H9 (cell line): ENCODE results near the gene CERS6. TPM values are rescaled to one million over a fixed set of nuclear protein-coding genes. Genes with fewer than 3 reads are reported as not detected.
A peak's percentile ranks its signal among the peaks of the same experiment; 100 is the strongest.

Experiments used
- DNase-seq: peaks from one replicate; pipeline ENCODE4 v3.0.0-alpha.2; 2017
- H2AFZ ChIP-seq: one replicate; pipeline ENCODE4 v1.6.1; 2013; ENCODE audit warnings: mild to moderate bottlenecking, low read length, control low read depth, moderate library complexity
- H2AK5ac ChIP-seq: 2 replicates; pipeline ENCODE4 v1.6.1; 2013; ENCODE audit warnings: low read length, control low read depth, mixed read lengths; ENCODE audit not compliant: insufficient read length
- H2BK120ac ChIP-seq: one replicate; pipeline ENCODE4 v1.6.1; 2013; ENCODE audit warnings: low read depth, mild to moderate bottlenecking, low read length, control low read depth, inconsistent platforms; ENCODE audit not compliant: poor library complexity, severe bottlenecking
- H2BK12ac ChIP-seq: 2 replicates; pipeline ENCODE4 v1.6.1; 2013; ENCODE audit warnings: low read length, control low read depth, mixed read lengths, low read depth; ENCODE audit not compliant: insufficient read length
- H2BK15ac ChIP-seq: 2 replicates; pipeline ENCODE4 v1.6.1; 2013; ENCODE audit warnings: low read depth, low read length, control low read depth
- H2BK20ac ChIP-seq: one replicate; pipeline ENCODE4 v1.6.1; 2013; ENCODE audit warnings: low read depth, mild to moderate bottlenecking, low read length, control low read depth, inconsistent platforms; ENCODE audit not compliant: poor library complexity, severe bottlenecking
- H2BK5ac ChIP-seq: 2 replicates; pipeline ENCODE4 v1.6.1; 2013; ENCODE audit warnings: low read length, control low read depth, mixed read lengths; ENCODE audit not compliant: insufficient read length
- H3K14ac ChIP-seq: 2 replicates; pipeline ENCODE4 v1.6.1; 2013; ENCODE audit warnings: low read length, control low read depth; ENCODE audit not compliant: insufficient read depth
- H3K18ac ChIP-seq: 2 replicates; pipeline ENCODE4 v1.6.1; 2013; ENCODE audit warnings: low read depth, mild to moderate bottlenecking, mixed read lengths, low read length, control low read depth; ENCODE audit not compliant: insufficient read length
- H3K23ac ChIP-seq: 2 replicates; pipeline ENCODE4 v1.6.1; 2013; ENCODE audit warnings: low read length, control low read depth, mixed read lengths, low read depth; ENCODE audit not compliant: insufficient read length
- H3K23me2 ChIP-seq: 2 replicates; pipeline ENCODE4 v1.6.1; 2013; ENCODE audit warnings: low read depth, mild to moderate bottlenecking, mixed read lengths, low read length, control low read depth; ENCODE audit not compliant: insufficient read length, poor library complexity, severe bottlenecking
- H3K27ac ChIP-seq: 2 replicates; pipeline ENCODE4 v1.5.1; 2013; ENCODE audit warnings: low read length, control low read depth, mixed read lengths, low read depth; ENCODE audit not compliant: insufficient read length
- H3K27me3 ChIP-seq: 2 replicates; pipeline ENCODE4 v1.6.1; 2013; ENCODE audit warnings: low read length, control low read depth, inconsistent platforms; ENCODE audit not compliant: insufficient read depth
- H3K4ac ChIP-seq: 2 replicates; pipeline ENCODE4 v1.6.1; 2013; ENCODE audit warnings: low read depth, mild to moderate bottlenecking, control low read depth, inconsistent platforms, low read length, moderate library complexity
- H3K4me1 ChIP-seq: 2 replicates; pipeline ENCODE4 v1.6.1; 2013; ENCODE audit warnings: low read length, control low read depth, inconsistent platforms; ENCODE audit not compliant: insufficient read depth
- H3K4me2 ChIP-seq: 2 replicates; pipeline ENCODE4 v1.6.1; 2013; ENCODE audit warnings: low read length, control low read depth, mixed read lengths; ENCODE audit not compliant: insufficient read length, insufficient read depth
- H3K56ac ChIP-seq: 2 replicates; pipeline ENCODE4 v1.6.1; 2013; ENCODE audit warnings: low read depth, mild to moderate bottlenecking, mixed read lengths, low read length, control low read depth; ENCODE audit not compliant: insufficient read length
- H3K79me1 ChIP-seq: 2 replicates; pipeline ENCODE4 v1.6.1; 2013; ENCODE audit warnings: low read depth, mild to moderate bottlenecking, moderate library complexity, low read length, control low read depth, inconsistent platforms; ENCODE audit not compliant: insufficient read depth, poor library complexity, severe bottlenecking
- H3K79me2 ChIP-seq: 2 replicates; pipeline ENCODE4 v1.6.1; 2013; ENCODE audit warnings: low read length, control low read depth, inconsistent platforms; ENCODE audit not compliant: insufficient read depth
- H3K9ac ChIP-seq: 2 replicates; pipeline ENCODE4 v1.6.1; 2013; ENCODE audit warnings: low read length, control low read depth, mixed read lengths; ENCODE audit not compliant: insufficient read length; ENCODE audit errors: extremely low read depth
- H3K9me3 ChIP-seq: one replicate; pipeline ENCODE4 v1.6.1; 2013; ENCODE audit warnings: low read depth, low read length, inconsistent platforms; ENCODE audit not compliant: control insufficient read depth
- H3T11ph ChIP-seq: one replicate; pipeline ENCODE4 v1.6.1; 2013; ENCODE audit warnings: mild to moderate bottlenecking, low read length, control low read depth, inconsistent platforms
- H4K20me1 ChIP-seq: one replicate; pipeline ENCODE4 v1.6.1; 2013; ENCODE audit not compliant: control insufficient read depth, insufficient read length, insufficient read depth
- H4K5ac ChIP-seq: 2 replicates; pipeline ENCODE4 v1.6.1; 2013; ENCODE audit warnings: low read depth, mild to moderate bottlenecking, mixed read lengths, low read length, control low read depth; ENCODE audit not compliant: insufficient read length
- H4K8ac ChIP-seq: replicated peaks from 2 replicates; pipeline ENCODE4 v1.6.1; 2013; ENCODE audit warnings: low read length, control low read depth, mixed read lengths, low read depth; ENCODE audit not compliant: insufficient read length
- H4K91ac ChIP-seq: 2 replicates; pipeline ENCODE4 v1.6.1; 2013; ENCODE audit warnings: low read depth, mild to moderate bottlenecking, moderate library complexity, mixed read lengths, low read length, control low read depth; ENCODE audit not compliant: insufficient read length
- H3K27ac Mint-ChIP-seq, 3 experiments: 2 replicates in 2 of 3; 3 replicates in 1 of 3; pipeline ENCODE4 v1.8.0; 2020 to 2021; ENCODE audit warnings: mixed read lengths in 3 of 3, mild to moderate bottlenecking in 1 of 3, moderate library complexity in 1 of 3
- H3K27me3 Mint-ChIP-seq: 2 replicates; pipeline ENCODE4 v1.8.0; 2021; ENCODE audit warnings: low read depth, mild to moderate bottlenecking, moderate library complexity, mixed read lengths
- H3K36me3 Mint-ChIP-seq, 3 experiments: 2 replicates in 2 of 3; 3 replicates in 1 of 3; pipeline ENCODE4 v1.8.0; 2020 to 2021; ENCODE audit warnings: low read depth in 3 of 3, mixed read lengths in 3 of 3; ENCODE audit not compliant: insufficient read depth in 1 of 3
- H3K4me1 Mint-ChIP-seq, 2 experiments: 2 replicates each; pipeline ENCODE4 v1.8.0; 2020; ENCODE audit warnings: mixed read lengths in 2 of 2
- H3K4me3 Mint-ChIP-seq, 2 experiments: 2 replicates in 1 of 2; 3 replicates in 1 of 2; pipeline ENCODE4 v1.8.0; 2020 to 2021; ENCODE audit warnings: mild to moderate bottlenecking in 2 of 2, mixed read lengths in 2 of 2, moderate library complexity in 1 of 2
- H3K9me3 Mint-ChIP-seq, 2 experiments: 2 replicates in 1 of 2; 3 replicates in 1 of 2; pipeline ENCODE4 v1.8.0; 2020; ENCODE audit warnings: mild to moderate bottlenecking in 2 of 2, mixed read lengths in 2 of 2, moderate library complexity in 1 of 2
- WGBS: extraction: QIAGEN DNeasy Blood & Tissue Kit; methylation state at CpG from one replicate; pipeline ENCODE4 v1.1.7; 2013; ENCODE audit warnings: missing lambda C conversion rate, low lambda C conversion rate, mixed read lengths; ENCODE audit not compliant: insufficient read length; ENCODE audit errors: extremely low coverage; 5-methylcytosine and 5-hydroxymethylcytosine counted together
- total RNA-seq: library from RNA; stranded (reverse); gene quantifications from 2 replicates; pipeline ENCODE4 v1.2.1, GENCODE V29; 2021
- TF ChIP-seq, protein P1 (sequence below): fragments of 200-600 bp; sonication (generic); conservative IDR thresholded peaks from 3 replicates; pipeline ENCODE4 v1.8.0; 2021; ENCODE audit warnings: antibody characterized with exemption, mild to moderate bottlenecking

The CERS6 gene
- total RNA-seq, 1 experiment from 2014 or later = 17.7 TPM

DNA sequence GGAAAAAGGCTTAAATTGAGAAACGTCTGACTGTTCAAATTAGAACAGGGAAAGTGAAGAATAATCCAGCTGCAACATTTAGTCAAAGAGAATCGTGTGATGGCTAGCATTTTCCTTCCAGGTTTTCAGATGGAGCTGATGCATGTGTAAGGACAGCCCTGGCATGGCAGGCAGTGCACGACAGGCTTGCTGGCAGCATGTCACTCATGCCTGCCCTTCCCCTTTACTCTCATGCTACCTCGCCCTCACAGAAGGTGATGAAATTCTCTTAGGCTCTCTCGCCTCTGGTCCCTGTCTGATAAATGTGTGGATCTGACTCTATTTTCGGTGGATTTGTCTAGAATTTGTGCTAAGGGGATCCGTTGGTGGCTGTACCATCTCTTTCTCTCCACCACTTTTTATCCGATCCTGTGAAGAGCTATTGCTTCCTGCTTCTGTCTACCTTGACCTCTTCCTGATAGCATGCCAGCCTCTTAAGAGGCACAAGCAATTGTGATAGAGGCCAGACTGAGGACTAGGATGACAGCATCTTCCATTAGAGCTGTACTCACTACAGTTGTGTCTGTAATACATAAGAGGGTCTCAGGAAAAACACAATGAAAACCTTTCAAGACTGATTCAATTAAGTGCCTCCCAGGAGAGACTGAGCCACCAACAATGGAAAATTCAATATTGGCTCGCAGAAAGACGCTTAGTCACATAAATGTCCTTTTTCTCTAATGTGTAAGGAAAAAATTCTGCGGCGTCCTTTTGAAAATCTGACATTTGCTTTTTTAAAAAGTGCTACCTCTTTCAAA lies 280.8 kb downstream of the CERS6 start:
- no peaks in the 10 kb centered on the region for H4K20me1 ChIP-seq
- H2BK20ac ChIP-seq = no peak overlapping the region
- H3K79me2 ChIP-seq = no peaks in the 10 kb centered on the region
- peaks cover 3% of the 10 kb centered on the region for H3K4me1 ChIP-seq
- H3K4me1 Mint-ChIP-seq = peaks cover 4 to 9% of the 10 kb centered on the region in 2 experiments
- no peak overlapping the region for H3K4me3 Mint-ChIP-seq
- no peak overlapping the region for H2AK5ac ChIP-seq
- H2BK5ac ChIP-seq = no peak overlapping the region
- no peak overlapping the region for H3K23ac ChIP-seq
- H3K27me3 ChIP-seq = no peaks in the 10 kb centered on the region
- H2BK12ac ChIP-seq = no peak overlapping the region
- TF ChIP-seq, protein P1, sequence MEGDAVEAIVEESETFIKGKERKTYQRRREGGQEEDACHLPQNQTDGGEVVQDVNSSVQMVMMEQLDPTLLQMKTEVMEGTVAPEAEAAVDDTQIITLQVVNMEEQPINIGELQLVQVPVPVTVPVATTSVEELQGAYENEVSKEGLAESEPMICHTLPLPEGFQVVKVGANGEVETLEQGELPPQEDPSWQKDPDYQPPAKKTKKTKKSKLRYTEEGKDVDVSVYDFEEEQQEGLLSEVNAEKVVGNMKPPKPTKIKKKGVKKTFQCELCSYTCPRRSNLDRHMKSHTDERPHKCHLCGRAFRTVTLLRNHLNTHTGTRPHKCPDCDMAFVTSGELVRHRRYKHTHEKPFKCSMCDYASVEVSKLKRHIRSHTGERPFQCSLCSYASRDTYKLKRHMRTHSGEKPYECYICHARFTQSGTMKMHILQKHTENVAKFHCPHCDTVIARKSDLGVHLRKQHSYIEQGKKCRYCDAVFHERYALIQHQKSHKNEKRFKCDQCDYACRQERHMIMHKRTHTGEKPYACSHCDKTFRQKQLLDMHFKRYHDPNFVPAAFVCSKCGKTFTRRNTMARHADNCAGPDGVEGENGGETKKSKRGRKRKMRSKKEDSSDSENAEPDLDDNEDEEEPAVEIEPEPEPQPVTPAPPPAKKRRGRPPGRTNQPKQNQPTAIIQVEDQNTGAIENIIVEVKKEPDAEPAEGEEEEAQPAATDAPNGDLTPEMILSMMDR = no peak
- no peak overlapping the region for H4K91ac ChIP-seq
- no peak overlapping the region for H3K4me2 ChIP-seq
- no peak overlapping the region for H3K56ac ChIP-seq
- H3K9me3 Mint-ChIP-seq = no peaks in the 10 kb centered on the region
- H3K9ac ChIP-seq = no peak overlapping the region
- no peaks in the 10 kb centered on the region for H3K27me3 Mint-ChIP-seq
- no peak overlapping the region for H2BK120ac ChIP-seq
- no peak overlapping the region for H3K14ac ChIP-seq
- H3K27ac ChIP-seq = no peak overlapping the region
- no peak overlapping the region for H2BK15ac ChIP-seq
- no peak overlapping the region for H4K5ac ChIP-seq
- no peak overlapping the region for H3K4ac ChIP-seq
- no peak overlapping the region for H3T11ph ChIP-seq
- H3K79me1 ChIP-seq = no peaks in the 10 kb centered on the region
- no peak overlapping the region for H3K18ac ChIP-seq
- no peak for DNase-seq
- H3K27ac Mint-ChIP-seq = peak overlapping the region in 2 of 3 experiments; percentile 0 to 17; a peak in 2 of 7 replicates
- no peaks in the 10 kb centered on the region for H3K36me3 Mint-ChIP-seq
- WGBS = no CpG with 5 or more reads among the region's 12 CpGs
- H2AFZ ChIP-seq = no peak overlapping the region
- H3K9me3 ChIP-seq = no peaks in the 10 kb centered on the region
- no peaks in the 10 kb centered on the region for H3K23me2 ChIP-seq
- H4K8ac ChIP-seq = no peak overlapping the region
